GM21390 (cell line): ENCODE measurements around the gene RANBP9.

ENCODE experiments used
- ATAC-seq: cut with Tn5 transposase; IDR thresholded peaks from one replicate; pipeline ENCODE4 v1.9.1; 2021; ENCODE audit not compliant: unreplicated experiment

The RANBP9 gene

GRCh38 chr6:13572240-13572639 lies 139.4 kb downstream of the RANBP9 start:
- ATAC-seq = no peak
